GM19023 (cell line): ENCODE data around the gene CDC5L.

Source experiments
- ATAC-seq: cut with Tn5 transposase; IDR thresholded peaks from one replicate; pipeline ENCODE4 v1.9.1; 2021; ENCODE audit warnings: mild to moderate bottlenecking, moderate library complexity; ENCODE audit not compliant: unreplicated experiment

Gene CDC5L

GRCh38 chr6:44373051-44373450 lies 14.5 kb upstream of the CDC5L start:
- ATAC-seq, result no peak

- ATAC-seq, result no peak
Measured at GRCh38 chr6:44373787-44374186, 13.7 kb upstream of the CDC5L start.

GRCh38 chr6:44375071-44375470 lies 12.4 kb upstream of the CDC5L start:
- ATAC-seq, result no peak

- no peak for ATAC-seq
Measured at GRCh38 chr6:44377484-44377883, 10.0 kb upstream of the CDC5L start.

- ATAC-seq, result no peak
Measured at GRCh38 chr6:44377971-44378370, 9.5 kb upstream of the CDC5L start.

- ATAC-seq, result no peak
Measured at GRCh38 chr6:44381739-44382138, 5.8 kb upstream of the CDC5L start.

GRCh38 chr6:44386364-44386928 lies 1.1 kb upstream of the CDC5L start:
- no peak for ATAC-seq

- no peak for ATAC-seq
Measured at GRCh38 chr6:44386929-44387345, 569 bp upstream of the CDC5L start.

- no peak for ATAC-seq
Measured at GRCh38 chr6:44388135-44388487, 605 bp downstream of the CDC5L start.

GRCh38 chr6:44388887-44389286 lies 1.4 kb downstream of the CDC5L start:
- no peak for ATAC-seq

- ATAC-seq, result no peak
Measured at GRCh38 chr6:44390158-44390683, 2.7 kb downstream of the CDC5L start.

- no peak for ATAC-seq
Measured at GRCh38 chr6:44395501-44395900, 8.0 kb downstream of the CDC5L start.

- no peak for ATAC-seq
Measured at GRCh38 chr6:44396968-44397367, 9.5 kb downstream of the CDC5L start.

- no peak for ATAC-seq
Measured at GRCh38 chr6:44397424-44398164, 10.1 kb downstream of the CDC5L start.

GRCh38 chr6:44399991-44400390 lies 12.5 kb downstream of the CDC5L start:
- ATAC-seq, result no peak

GRCh38 chr6:44400572-44400971 lies 13.1 kb downstream of the CDC5L start:
- ATAC-seq, result no peak

- ATAC-seq, result no peak
Measured at GRCh38 chr6:44401138-44401537, 13.6 kb downstream of the CDC5L start.

- no peak for ATAC-seq
Measured at GRCh38 chr6:44404022-44404714, 16.7 kb downstream of the CDC5L start.

GRCh38 chr6:44404715-44405099 lies 17.2 kb downstream of the CDC5L start:
- ATAC-seq, result no peak

GRCh38 chr6:44407951-44408670 lies 20.6 kb downstream of the CDC5L start:
- no peak for ATAC-seq

GRCh38 chr6:44409207-44409794 lies 21.8 kb downstream of the CDC5L start:
- ATAC-seq, result no peak
